AG10803 (cell line): Measurements from ENCODE around the gene PARP3.

ENCODE experiments used
- DNase-seq: peaks from one replicate; pipeline ENCODE4 v3.0.0; 2010; ENCODE audit warnings: low read depth
- H3K4me3 ChIP-seq: 2 replicates; pipeline ENCODE4 v1.5.1; 2011; ENCODE audit warnings: mild to moderate bottlenecking, low read length, control low read depth
- TF ChIP-seq, protein P1 (sequence below): conservative IDR thresholded peaks from 2 replicates; pipeline ENCODE4 v1.5.1; 2011; ENCODE audit warnings: mild to moderate bottlenecking, low read length, control low read depth, inconsistent platforms

Gene PARP3

GRCh38 chr3:51994530-51994929 lies 52.4 kb downstream of the PARP3 start:
- TF ChIP-seq, protein P1, sequence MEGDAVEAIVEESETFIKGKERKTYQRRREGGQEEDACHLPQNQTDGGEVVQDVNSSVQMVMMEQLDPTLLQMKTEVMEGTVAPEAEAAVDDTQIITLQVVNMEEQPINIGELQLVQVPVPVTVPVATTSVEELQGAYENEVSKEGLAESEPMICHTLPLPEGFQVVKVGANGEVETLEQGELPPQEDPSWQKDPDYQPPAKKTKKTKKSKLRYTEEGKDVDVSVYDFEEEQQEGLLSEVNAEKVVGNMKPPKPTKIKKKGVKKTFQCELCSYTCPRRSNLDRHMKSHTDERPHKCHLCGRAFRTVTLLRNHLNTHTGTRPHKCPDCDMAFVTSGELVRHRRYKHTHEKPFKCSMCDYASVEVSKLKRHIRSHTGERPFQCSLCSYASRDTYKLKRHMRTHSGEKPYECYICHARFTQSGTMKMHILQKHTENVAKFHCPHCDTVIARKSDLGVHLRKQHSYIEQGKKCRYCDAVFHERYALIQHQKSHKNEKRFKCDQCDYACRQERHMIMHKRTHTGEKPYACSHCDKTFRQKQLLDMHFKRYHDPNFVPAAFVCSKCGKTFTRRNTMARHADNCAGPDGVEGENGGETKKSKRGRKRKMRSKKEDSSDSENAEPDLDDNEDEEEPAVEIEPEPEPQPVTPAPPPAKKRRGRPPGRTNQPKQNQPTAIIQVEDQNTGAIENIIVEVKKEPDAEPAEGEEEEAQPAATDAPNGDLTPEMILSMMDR, result no peak
- H3K4me3 ChIP-seq, result peak overlapping the region; percentile 99
- DNase-seq, result no peak

GRCh38 chr3:51995346-51996163 lies 53.4 kb downstream of the PARP3 start, which contains the start of gene RPL29:
Gene RPL29 (minus strand): TSS chr3:51995895. CDS start chr3:51995461, 434 bp downstream.
- TF ChIP-seq, protein P1, result peak; percentile 17; the same call in 1 of the 2 replicates
- peak within 1 kb of the TSS; percentile 99 for H3K4me3 ChIP-seq
- DNase-seq, result peak; percentile 95

GRCh38 chr3:51997172-51997571 lies 55.0 kb downstream of the PARP3 start:
- DNase-seq, result no peak
- TF ChIP-seq, protein P1, result no peak
- H3K4me3 ChIP-seq, result no peak overlapping the region

DNA sequence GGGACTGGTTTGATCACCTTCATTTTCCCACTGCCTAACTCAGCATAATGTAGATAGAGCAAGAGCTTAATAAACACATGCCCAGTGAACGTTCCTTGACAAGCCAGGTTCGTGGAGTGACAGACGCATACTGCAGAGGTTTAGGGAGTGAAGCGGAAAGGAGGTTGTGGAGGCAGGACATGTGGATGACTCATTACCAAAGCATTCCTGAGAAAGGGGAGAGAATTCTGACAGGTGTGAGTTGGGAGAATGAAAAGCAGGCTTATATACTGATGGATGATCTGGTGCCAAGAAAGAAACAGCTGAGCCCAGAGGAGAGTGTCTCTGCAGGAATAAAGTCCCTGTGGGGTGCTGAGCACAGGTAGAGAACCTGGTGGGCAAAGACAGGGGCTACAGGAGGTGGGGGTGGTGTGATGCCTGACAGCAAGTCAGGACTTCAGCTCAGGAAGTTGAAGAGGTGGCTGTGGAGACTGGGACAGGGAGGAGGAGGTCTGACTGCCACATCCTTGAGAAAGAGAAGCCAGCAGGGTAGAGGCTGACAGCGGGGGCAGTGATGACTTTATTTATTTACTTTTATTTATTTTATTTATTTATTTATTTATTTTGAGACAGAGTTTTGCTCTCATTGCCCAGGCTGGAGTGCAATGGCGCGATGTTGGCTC lies 55.9 kb downstream of the PARP3 start:
- no peak for DNase-seq
- H3K4me3 ChIP-seq, result no peak overlapping the region
- TF ChIP-seq, protein P1, result no peak
